GM21619 (cell line): Measurements from ENCODE around the gene MEIS1.

Experiments used
- ATAC-seq: cut with Tn5 transposase; IDR thresholded peaks from one replicate; pipeline ENCODE4 v1.9.1; 2021; ENCODE audit not compliant: unreplicated experiment

Gene MEIS1

GRCh38 chr2:66443979-66444861 is 9.3 kb downstream of the MEIS1 start:
- no peak for ATAC-seq

- ATAC-seq: no peak
Observed at GRCh38 chr2:66445076-66445924, 10.4 kb downstream of the MEIS1 start.

- no peak for ATAC-seq
Observed at GRCh38 chr2:66445925-66446871, 11.3 kb downstream of the MEIS1 start.

GRCh38 chr2:66446941-66447340 is 12.0 kb downstream of the MEIS1 start:
- ATAC-seq: no peak

- no peak for ATAC-seq
Observed at GRCh38 chr2:66447677-66448076, 12.8 kb downstream of the MEIS1 start.

- ATAC-seq: no peak
Observed at GRCh38 chr2:66448136-66448991, 13.4 kb downstream of the MEIS1 start.

- ATAC-seq: no peak
Observed at GRCh38 chr2:66452214-66452613, 17.3 kb downstream of the MEIS1 start.

GRCh38 chr2:66452917-66453316 is 18.0 kb downstream of the MEIS1 start:
- no peak for ATAC-seq

GRCh38 chr2:66455490-66455889 is 20.6 kb downstream of the MEIS1 start:
- no peak for ATAC-seq

GRCh38 chr2:66456183-66457041 is 21.5 kb downstream of the MEIS1 start:
- ATAC-seq: no peak

GRCh38 chr2:66457545-66457944 is 22.6 kb downstream of the MEIS1 start:
- no peak for ATAC-seq

- no peak for ATAC-seq
Observed at GRCh38 chr2:66460031-66460430, 25.1 kb downstream of the MEIS1 start.

GRCh38 chr2:66461001-66461663 is 26.2 kb downstream of the MEIS1 start:
- no peak for ATAC-seq

GRCh38 chr2:66461664-66462500 is 27.0 kb downstream of the MEIS1 start:
- ATAC-seq: no peak

GRCh38 chr2:66462501-66462825 is 27.5 kb downstream of the MEIS1 start:
- no peak for ATAC-seq

- no peak for ATAC-seq
Observed at GRCh38 chr2:66463206-66463755, 28.4 kb downstream of the MEIS1 start.

GRCh38 chr2:66464930-66465637 is 30.2 kb downstream of the MEIS1 start:
- ATAC-seq: no peak
